Measurements from ENCODE around the gene SELENOW.

The SELENOW gene

DNA sequence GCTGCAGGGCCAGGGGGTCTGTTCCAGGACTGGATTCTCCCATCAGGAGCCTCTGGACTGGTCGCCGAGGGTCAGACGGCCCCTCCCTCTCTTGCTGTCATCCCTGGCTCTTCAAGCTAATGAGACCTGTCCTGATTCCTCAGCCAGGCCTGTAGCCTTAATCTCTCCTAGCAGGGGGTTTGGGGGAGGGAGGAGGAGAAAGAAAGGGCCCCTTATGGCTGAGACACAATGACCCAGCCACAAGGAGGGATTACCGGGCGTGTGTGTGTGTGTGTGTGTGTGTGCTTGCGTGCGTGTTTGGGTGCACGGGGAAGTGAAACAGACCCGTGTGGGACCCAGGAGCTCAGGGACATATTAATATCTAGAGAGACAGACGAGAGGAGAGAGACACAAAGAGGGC is 41.4 kb downstream of the SELENOW start:
- no peak overlapping the region for H3K4me3 ChIP-seq (ENCODE audit: low read length)
- TF ChIP-seq, protein P1, sequence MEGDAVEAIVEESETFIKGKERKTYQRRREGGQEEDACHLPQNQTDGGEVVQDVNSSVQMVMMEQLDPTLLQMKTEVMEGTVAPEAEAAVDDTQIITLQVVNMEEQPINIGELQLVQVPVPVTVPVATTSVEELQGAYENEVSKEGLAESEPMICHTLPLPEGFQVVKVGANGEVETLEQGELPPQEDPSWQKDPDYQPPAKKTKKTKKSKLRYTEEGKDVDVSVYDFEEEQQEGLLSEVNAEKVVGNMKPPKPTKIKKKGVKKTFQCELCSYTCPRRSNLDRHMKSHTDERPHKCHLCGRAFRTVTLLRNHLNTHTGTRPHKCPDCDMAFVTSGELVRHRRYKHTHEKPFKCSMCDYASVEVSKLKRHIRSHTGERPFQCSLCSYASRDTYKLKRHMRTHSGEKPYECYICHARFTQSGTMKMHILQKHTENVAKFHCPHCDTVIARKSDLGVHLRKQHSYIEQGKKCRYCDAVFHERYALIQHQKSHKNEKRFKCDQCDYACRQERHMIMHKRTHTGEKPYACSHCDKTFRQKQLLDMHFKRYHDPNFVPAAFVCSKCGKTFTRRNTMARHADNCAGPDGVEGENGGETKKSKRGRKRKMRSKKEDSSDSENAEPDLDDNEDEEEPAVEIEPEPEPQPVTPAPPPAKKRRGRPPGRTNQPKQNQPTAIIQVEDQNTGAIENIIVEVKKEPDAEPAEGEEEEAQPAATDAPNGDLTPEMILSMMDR (IDR thresholded peaks at IDR 0.05; ENCODE audit: insufficient read depth, low read depth, low read length, missing control alignments): no peak
- no peak for DNase-seq (ENCODE audit: low read depth)

DNA sequence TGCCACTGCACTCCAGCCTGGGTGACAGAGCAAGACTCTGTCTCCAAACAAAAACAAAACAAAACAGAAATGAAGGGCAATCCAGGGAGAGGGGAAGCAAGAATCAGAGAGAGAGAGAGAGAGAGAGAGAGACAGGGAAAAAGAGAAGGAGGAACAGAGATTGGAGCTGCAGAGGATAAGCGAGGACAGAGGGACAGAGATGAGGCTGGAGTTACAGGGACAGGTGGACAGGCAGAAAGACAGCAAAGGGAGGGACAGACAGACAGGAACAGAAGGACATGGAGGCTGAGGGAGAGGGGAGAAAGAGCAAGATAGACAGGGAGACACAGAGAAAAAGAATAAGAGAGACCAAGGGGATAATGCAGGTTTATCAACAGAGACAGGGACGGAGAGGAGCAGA is 41.9 kb downstream of the SELENOW start:
- TF ChIP-seq, protein P1 (IDR thresholded peaks at IDR 0.05; ENCODE audit: insufficient read depth, low read depth, low read length, missing control alignments): no peak
- DNase-seq (ENCODE audit: low read depth): no peak
- no peak overlapping the region for H3K4me3 ChIP-seq (ENCODE audit: low read length)

DNA sequence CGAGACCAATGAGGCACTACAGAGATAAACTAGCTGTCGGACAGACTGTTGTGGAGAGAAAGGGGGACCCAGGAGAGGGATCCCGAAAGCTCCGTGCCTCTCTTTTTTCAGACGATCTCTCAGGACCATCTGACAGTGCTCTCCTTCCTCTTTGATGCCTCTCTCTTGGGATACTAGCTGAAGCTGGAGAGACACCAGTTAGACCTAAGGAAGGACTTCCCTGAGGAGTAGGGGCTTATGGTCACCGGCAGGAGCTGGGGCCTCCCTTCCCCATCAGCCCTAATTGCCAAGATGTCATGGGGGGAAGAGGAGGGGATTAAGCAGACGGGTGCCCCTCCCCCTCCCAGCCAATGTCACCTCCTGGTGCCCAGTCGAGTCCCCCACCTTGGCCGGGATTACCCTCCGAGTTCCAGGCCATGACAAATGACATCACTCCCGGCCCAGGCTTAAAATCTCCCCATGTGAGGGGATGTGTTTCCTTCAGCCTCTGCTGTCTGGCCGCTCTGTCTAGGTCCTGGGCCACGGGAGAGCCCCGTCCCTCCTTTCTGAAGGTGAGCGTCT is 43.0 kb downstream of the SELENOW start, which contains the start of gene CRX:
Gene CRX, plus strand, starts transcription at position 478 of the 561 bp plus-strand sequence. CDS start 12,507 bp downstream, outside the sequence.
- TF ChIP-seq, protein P1 (IDR thresholded peaks at IDR 0.05; ENCODE audit: insufficient read depth, low read depth, low read length, missing control alignments): no peak
- no peak for DNase-seq (ENCODE audit: low read depth)
- H3K4me3 ChIP-seq (ENCODE audit: low read length): no peak within 1 kb of the TSS

DNA sequence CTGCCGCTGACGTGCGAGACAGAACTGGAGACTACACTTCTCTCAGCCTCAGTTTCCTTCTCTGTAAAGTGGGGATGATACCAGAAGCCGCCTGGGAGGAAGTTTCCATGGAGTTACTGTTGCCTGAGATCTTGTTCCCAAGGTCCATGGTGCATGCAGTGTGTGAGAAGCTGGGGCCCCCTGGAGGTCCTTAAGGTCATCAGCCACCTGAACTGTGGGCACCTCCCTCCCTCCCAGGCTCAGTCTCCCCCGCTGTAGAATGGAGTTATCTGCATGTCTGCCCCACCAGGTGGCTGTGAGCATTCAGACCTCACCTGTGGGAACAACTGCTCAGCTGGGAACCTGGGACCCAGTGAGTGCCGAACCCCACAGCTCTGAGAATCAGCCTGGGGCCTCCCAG is 45.9 kb downstream of the SELENOW start:
- no peak overlapping the region for H3K4me3 ChIP-seq (ENCODE audit: low read length)
- no peak for DNase-seq (ENCODE audit: low read depth)

DNA sequence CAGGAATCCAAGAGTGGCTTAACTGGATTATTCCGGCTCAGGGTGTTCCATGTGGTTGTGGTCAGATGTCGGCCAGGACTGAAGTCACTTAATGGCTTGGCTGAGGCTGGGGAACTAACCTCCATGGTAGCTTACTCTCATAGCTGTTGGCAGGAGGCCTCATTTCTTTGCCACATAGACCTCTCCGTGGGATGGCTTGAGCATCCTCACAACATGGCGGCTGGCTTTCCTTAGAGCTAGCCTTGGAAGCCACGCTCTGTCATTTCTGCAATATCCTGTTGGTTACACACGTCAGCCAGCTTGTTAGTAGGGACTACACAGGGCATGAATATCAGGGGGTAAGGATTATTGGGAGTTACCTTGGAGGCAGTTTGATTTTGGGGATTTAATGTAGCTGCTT is 48.3 kb downstream of the SELENOW start:
- TF ChIP-seq, protein P1 (IDR thresholded peaks at IDR 0.05; ENCODE audit: insufficient read depth, low read depth, low read length, missing control alignments): no peak
- H3K4me3 ChIP-seq (ENCODE audit: low read length): no peak overlapping the region
- DNase-seq (ENCODE audit: low read depth): no peak

More for the DNA sequence above, 45.9 kb downstream of the SELENOW start:
- TF ChIP-seq, protein P1 (IDR thresholded peaks at IDR 0.05; ENCODE audit: insufficient read depth, low read depth, low read length, missing control alignments): no peak

DNA sequence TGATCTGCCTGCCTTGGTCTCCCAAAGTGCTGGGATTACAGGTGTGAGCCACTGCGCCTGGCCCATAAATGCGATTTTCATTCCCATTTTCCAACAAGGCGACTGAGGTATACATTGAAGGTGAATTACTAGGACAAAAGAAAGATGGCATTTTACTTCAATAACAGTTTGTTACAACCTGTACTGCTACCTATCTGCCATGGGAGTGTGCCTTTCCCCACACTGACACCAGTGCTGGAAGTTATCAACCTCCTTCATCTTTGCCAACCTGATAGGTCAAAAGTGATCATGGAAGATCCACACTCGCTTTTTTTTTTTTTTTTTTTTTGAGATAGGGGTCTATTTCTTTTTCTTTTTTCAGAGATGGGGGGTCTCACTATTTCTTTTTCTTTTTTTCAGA is 54.2 kb downstream of the SELENOW start:
- TF ChIP-seq, protein P1 (IDR thresholded peaks at IDR 0.05; ENCODE audit: insufficient read depth, low read depth, low read length, missing control alignments): no peak
- H3K4me3 ChIP-seq (ENCODE audit: low read length): no peak overlapping the region
- DNase-seq (ENCODE audit: low read depth): no peak
